HEK293 (cell line): ENCODE measurements around the gene HERC5.

ENCODE experiments used
- KLF8 ChIP-seq: fragments of 450-650 bp; formaldehyde crosslinking; IDR thresholded peaks from 2 replicates; pipeline ENCODE4 v1.5.1; 2016; ENCODE audit warnings: missing biosample characterization, missing genetic modification characterization
- ZBTB20 ChIP-seq: fragments of 450-650 bp; formaldehyde crosslinking; IDR thresholded peaks from 2 replicates; pipeline ENCODE4 v1.5.1; 2016; ENCODE audit warnings: missing biosample characterization, missing genetic modification characterization
- ZBTB8A ChIP-seq: fragments of 450-650 bp; formaldehyde crosslinking; IDR thresholded peaks from 2 replicates; pipeline ENCODE4 v1.5.1; 2016; ENCODE audit warnings: missing biosample characterization, missing genetic modification characterization
- ZNF223 ChIP-seq: fragments of 450-650 bp; formaldehyde crosslinking; IDR thresholded peaks from 2 replicates; pipeline ENCODE4 v1.5.1; 2016; ENCODE audit warnings: missing biosample characterization, missing genetic modification characterization
- ZNF266 ChIP-seq: fragments of 450-650 bp; formaldehyde crosslinking; IDR thresholded peaks from 2 replicates; pipeline ENCODE4 v1.5.1; 2016; ENCODE audit warnings: missing biosample characterization, missing genetic modification characterization, low read depth
- ZNF341 ChIP-seq: fragments of 450-650 bp; formaldehyde crosslinking; IDR thresholded peaks from 2 replicates; pipeline ENCODE4; 2016; ENCODE audit warnings: low read depth, missing biosample characterization, missing genetic modification characterization
- ZNF510 ChIP-seq: fragments of 450-650 bp; formaldehyde crosslinking; IDR thresholded peaks from 2 replicates; pipeline ENCODE4 v1.5.1; 2018; ENCODE audit warnings: mild to moderate bottlenecking, missing genetic modification characterization, missing biosample characterization; ENCODE audit not compliant: insufficient replicate concordance
- ZNF529 ChIP-seq: fragments of 450-650 bp; formaldehyde crosslinking; IDR thresholded peaks from 2 replicates; pipeline ENCODE4 v1.5.1; 2017; ENCODE audit warnings: missing genetic modification characterization, missing biosample characterization; ENCODE audit not compliant: insufficient replicate concordance
- TF ChIP-seq, protein P1 (sequence below): fragments of 450-650 bp; formaldehyde crosslinking; optimal IDR thresholded peaks from 2 replicates; pipeline ENCODE3; 2016; ENCODE audit warnings: missing biosample characterization, mild to moderate bottlenecking, missing genetic modification characterization
- TF ChIP-seq, protein P2 (sequence below): fragments of 450-650 bp; formaldehyde crosslinking; IDR thresholded peaks from 2 replicates; pipeline ENCODE4 v1.5.1; 2016; ENCODE audit warnings: missing biosample characterization, missing genetic modification characterization, low read depth
- TF ChIP-seq, protein P3 (sequence below): fragments of 450-650 bp; formaldehyde crosslinking; IDR thresholded peaks from 2 replicates; pipeline ENCODE4 v1.5.1; 2016; ENCODE audit warnings: missing biosample characterization, missing genetic modification characterization
- TF ChIP-seq, protein P4 (sequence below): fragments of 450-650 bp; formaldehyde crosslinking; IDR thresholded peaks from 2 replicates; pipeline ENCODE4 v1.5.1; 2016; ENCODE audit warnings: missing biosample characterization, missing genetic modification characterization
- TF ChIP-seq, protein P5 (sequence below): fragments of 450-650 bp; formaldehyde crosslinking; IDR thresholded peaks from 2 replicates; pipeline ENCODE4 v1.5.1; 2017; ENCODE audit warnings: missing biosample characterization, mild to moderate bottlenecking, missing genetic modification characterization, moderate library complexity
- TF ChIP-seq, protein P6 (sequence below): fragments of 450-650 bp; formaldehyde crosslinking; IDR thresholded peaks from 2 replicates; pipeline ENCODE4 v1.5.1; 2016; ENCODE audit warnings: missing biosample characterization, missing genetic modification characterization
- TF ChIP-seq, protein P7 (sequence below): fragments of 450-650 bp; formaldehyde crosslinking; IDR thresholded peaks from 2 replicates; pipeline ENCODE4 v1.5.1; 2016; ENCODE audit warnings: missing biosample characterization, missing genetic modification characterization

Gene HERC5

DNA sequence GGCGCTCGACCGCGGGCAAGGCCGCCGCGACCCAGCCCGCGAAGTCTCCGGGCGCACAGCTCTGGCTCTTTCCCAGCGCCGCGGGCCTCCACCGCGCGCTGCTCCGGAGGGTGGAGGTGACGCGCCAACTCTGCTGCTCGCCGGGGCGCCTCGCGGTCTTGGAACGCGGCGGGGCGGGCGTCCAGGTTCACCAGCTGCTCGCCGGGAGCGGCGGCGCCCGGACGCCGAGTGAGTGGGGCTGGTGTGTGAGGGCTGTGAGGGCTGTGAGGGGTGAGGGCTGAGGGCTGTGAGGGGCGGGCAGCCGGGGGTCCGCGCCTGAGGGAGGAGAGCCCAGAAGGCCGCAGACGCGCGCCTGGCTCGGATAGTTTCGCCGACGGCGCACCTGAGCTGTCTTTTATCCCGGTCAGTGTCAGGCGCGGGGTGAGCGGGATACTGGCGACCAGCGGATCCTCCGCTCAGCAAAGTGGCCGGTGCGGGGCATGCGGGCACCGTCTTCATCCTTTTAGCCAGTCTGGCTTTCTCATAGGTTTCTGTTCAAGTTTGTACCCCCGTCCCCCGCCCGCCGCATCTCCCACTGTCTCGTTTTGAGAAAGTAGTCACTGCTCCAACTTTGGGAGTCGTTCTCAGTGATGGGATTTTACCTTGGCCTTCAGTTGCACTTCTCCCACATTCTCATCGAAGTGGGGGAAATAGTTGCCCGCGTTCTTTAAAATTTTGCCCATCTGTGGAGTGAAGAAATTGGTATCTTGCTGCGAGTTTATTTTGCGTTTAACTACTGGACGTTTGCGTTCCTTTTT lies 586 bp downstream of the HERC5 start (continued):
- TF ChIP-seq, protein P1, sequence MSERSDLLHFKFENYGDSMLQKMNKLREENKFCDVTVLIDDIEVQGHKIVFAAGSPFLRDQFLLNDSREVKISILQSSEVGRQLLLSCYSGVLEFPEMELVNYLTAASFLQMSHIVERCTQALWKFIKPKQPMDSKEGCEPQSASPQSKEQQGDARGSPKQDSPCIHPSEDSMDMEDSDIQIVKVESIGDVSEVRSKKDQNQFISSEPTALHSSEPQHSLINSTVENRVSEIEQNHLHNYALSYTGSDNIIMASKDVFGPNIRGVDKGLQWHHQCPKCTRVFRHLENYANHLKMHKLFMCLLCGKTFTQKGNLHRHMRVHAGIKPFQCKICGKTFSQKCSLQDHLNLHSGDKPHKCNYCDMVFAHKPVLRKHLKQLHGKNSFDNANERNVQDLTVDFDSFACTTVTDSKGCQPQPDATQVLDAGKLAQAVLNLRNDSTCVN (tag by site-specific recombination), result peak; percentile 82
- TF ChIP-seq, protein P2, sequence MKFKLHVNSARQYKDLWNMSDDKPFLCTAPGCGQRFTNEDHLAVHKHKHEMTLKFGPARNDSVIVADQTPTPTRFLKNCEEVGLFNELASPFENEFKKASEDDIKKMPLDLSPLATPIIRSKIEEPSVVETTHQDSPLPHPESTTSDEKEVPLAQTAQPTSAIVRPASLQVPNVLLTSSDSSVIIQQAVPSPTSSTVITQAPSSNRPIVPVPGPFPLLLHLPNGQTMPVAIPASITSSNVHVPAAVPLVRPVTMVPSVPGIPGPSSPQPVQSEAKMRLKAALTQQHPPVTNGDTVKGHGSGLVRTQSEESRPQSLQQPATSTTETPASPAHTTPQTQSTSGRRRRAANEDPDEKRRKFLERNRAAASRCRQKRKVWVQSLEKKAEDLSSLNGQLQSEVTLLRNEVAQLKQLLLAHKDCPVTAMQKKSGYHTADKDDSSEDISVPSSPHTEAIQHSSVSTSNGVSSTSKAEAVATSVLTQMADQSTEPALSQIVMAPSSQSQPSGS (tag by site-specific recombination), result no peak
- TF ChIP-seq, protein P3, sequence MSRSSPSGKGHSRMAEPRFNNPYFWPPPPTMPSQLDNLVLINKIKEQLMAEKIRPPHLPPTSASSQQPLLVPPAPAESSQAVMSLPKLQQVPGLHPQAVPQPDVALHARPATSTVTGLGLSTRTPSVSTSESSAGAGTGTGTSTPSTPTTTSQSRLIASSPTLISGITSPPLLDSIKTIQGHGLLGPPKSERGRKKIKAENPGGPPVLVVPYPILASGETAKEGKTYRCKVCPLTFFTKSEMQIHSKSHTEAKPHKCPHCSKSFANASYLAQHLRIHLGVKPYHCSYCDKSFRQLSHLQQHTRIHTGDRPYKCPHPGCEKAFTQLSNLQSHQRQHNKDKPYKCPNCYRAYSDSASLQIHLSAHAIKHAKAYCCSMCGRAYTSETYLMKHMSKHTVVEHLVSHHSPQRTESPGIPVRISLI (tag by site-specific recombination), result no peak
- TF ChIP-seq, protein P4, sequence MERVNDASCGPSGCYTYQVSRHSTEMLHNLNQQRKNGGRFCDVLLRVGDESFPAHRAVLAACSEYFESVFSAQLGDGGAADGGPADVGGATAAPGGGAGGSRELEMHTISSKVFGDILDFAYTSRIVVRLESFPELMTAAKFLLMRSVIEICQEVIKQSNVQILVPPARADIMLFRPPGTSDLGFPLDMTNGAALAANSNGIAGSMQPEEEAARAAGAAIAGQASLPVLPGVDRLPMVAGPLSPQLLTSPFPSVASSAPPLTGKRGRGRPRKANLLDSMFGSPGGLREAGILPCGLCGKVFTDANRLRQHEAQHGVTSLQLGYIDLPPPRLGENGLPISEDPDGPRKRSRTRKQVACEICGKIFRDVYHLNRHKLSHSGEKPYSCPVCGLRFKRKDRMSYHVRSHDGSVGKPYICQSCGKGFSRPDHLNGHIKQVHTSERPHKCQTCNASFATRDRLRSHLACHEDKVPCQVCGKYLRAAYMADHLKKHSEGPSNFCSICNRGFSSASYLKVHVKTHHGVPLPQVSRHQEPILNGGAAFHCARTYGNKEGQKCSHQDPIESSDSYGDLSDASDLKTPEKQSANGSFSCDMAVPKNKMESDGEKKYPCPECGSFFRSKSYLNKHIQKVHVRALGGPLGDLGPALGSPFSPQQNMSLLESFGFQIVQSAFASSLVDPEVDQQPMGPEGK (tag by site-specific recombination), result no peak
- 0 out of 2 replicates have a peak, but pooled peaks have one; percentile 6 for TF ChIP-seq ZBTB20 (tag by site-specific recombination)
- TF ChIP-seq ZNF510 (tag by site-specific recombination), result no peak
- no peak for TF ChIP-seq ZNF223 (tag by site-specific recombination)
- peak; percentile 71 for TF ChIP-seq ZBTB8A (tag by site-specific recombination)
- no peak for TF ChIP-seq KLF8 (tag by site-specific recombination)
- TF ChIP-seq, protein P5, sequence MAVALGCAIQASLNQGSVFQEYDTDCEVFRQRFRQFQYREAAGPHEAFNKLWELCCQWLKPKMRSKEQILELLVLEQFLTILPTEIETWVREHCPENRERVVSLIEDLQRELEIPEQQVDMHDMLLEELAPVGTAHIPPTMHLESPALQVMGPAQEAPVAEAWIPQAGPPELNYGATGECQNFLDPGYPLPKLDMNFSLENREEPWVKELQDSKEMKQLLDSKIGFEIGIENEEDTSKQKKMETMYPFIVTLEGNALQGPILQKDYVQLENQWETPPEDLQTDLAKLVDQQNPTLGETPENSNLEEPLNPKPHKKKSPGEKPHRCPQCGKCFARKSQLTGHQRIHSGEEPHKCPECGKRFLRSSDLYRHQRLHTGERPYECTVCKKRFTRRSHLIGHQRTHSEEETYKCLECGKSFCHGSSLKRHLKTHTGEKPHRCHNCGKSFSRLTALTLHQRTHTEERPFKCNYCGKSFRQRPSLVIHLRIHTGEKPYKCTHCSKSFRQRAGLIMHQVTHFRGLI (tag by site-specific recombination), result no peak
- TF ChIP-seq ZNF266 (tag by site-specific recombination), result no peak
- no peak for TF ChIP-seq ZNF341 (tag by site-specific recombination)
- no peak for TF ChIP-seq ZNF529 (tag by site-specific recombination)
- TF ChIP-seq, protein P6, sequence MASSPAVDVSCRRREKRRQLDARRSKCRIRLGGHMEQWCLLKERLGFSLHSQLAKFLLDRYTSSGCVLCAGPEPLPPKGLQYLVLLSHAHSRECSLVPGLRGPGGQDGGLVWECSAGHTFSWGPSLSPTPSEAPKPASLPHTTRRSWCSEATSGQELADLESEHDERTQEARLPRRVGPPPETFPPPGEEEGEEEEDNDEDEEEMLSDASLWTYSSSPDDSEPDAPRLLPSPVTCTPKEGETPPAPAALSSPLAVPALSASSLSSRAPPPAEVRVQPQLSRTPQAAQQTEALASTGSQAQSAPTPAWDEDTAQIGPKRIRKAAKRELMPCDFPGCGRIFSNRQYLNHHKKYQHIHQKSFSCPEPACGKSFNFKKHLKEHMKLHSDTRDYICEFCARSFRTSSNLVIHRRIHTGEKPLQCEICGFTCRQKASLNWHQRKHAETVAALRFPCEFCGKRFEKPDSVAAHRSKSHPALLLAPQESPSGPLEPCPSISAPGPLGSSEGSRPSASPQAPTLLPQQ (tag by site-specific recombination), result 0 out of 2 replicates have a peak, but pooled peaks have one; percentile 1
- TF ChIP-seq, protein P7, sequence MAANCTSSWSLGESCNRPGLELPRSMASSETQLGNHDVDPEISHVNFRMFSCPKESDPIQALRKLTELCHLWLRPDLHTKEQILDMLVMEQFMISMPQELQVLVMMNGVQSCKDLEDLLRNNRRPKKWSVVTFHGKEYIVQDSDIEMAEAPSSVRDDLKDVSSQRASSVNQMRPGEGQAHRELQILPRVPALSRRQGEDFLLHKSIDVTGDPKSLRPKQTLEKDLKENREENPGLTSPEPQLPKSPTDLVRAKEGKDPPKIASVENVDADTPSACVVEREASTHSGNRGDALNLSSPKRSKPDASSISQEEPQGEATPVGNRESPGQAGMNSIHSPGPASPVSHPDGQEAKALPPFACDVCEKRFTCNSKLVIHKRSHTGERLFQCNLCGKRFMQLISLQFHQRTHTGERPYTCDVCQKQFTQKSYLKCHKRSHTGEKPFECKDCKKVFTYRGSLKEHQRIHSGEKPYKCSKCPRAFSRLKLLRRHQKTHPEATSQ (tag by site-specific recombination), result no peak
